ENCODE measurements around the gene UACA.
"Not testable (repeated sequence)": the region's sequence is repeated elsewhere in the genome, so short reads cannot be mapped to it uniquely, and the experiment has no call there.

The UACA gene

DNA sequence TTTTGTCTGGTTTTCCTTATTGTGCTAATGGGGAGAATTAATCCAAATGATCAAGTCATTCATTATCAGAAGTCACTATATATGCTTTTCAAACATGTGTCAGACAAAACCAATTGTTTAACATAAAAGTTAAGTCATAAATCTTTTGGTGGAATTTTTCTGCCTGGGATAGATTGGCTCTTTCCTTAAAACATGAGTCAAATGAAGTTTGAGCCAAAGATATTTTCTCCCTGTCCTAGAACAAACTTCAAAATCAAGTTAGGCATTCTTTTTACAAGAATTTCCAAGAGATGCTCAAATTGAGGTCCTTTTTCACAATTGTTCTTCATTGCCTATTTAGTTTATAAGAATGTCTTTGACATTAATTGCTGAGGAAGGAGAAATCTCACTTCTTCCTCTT lies 138.3 kb downstream of the UACA start:
- no peak overlapping the region for H3K27ac ChIP-seq
- H3K27me3 ChIP-seq: no peaks in the 10 kb centered on the region
- peaks cover 0 to 18% (median 5%) of the 10 kb centered on the region in 3 donors for H3K9me3 ChIP-seq

DNA sequence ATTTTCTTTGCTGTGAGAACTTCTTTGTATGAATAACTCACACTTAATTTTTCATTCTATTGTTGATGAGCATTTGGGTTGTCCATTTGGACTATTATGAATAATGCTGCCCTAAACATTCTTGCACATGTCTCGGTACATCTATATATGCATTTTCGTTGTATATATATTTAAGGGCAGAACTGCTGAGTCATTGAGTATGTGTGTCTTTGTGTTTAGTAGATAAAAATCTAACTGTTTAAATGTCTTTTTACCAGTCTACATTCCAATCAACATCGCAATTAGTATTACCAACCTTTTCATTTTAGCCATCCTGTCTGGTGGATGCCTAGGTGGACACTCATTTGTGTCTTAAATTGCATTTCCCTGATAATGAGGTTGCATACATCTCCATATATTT lies 144.4 kb downstream of the UACA start:
- Histone ChIP-seq H3K27ac (no peak overlapping the region), H3K9me3 (peaks cover 0 to 18% (median 5%) of the 10 kb centered on the region in 3 donors), H3K4me3 (no peak overlapping the region), H3K4me1 (peaks cover 0 to 5% (median 0%) of the 10 kb centered on the region in 4 donors), H3K27me3 (no peaks in the 10 kb centered on the region), H3K36me3 (no peaks in the 10 kb centered on the region)
- TF ChIP-seq, protein P1, sequence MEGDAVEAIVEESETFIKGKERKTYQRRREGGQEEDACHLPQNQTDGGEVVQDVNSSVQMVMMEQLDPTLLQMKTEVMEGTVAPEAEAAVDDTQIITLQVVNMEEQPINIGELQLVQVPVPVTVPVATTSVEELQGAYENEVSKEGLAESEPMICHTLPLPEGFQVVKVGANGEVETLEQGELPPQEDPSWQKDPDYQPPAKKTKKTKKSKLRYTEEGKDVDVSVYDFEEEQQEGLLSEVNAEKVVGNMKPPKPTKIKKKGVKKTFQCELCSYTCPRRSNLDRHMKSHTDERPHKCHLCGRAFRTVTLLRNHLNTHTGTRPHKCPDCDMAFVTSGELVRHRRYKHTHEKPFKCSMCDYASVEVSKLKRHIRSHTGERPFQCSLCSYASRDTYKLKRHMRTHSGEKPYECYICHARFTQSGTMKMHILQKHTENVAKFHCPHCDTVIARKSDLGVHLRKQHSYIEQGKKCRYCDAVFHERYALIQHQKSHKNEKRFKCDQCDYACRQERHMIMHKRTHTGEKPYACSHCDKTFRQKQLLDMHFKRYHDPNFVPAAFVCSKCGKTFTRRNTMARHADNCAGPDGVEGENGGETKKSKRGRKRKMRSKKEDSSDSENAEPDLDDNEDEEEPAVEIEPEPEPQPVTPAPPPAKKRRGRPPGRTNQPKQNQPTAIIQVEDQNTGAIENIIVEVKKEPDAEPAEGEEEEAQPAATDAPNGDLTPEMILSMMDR (IDR thresholded peaks at IDR 0.05): no peak
- intact Hi-C loops (cut with DNase I; ENCODE audit: low total_unique reads): no loop called here
- no peak for DNase-seq

More for the DNA sequence above, 138.3 kb downstream of the UACA start:
- TF ChIP-seq, protein P1 (IDR thresholded peaks at IDR 0.05): no peak
- DNase-seq: no peak
- H3K4me1 ChIP-seq: no peaks in the 10 kb centered on the region
- H3K36me3 ChIP-seq: no peaks in the 10 kb centered on the region
- no peak overlapping the region for H3K4me3 ChIP-seq
- intact Hi-C loops (cut with DNase I; ENCODE audit: low total_unique reads): no loop called here

DNA sequence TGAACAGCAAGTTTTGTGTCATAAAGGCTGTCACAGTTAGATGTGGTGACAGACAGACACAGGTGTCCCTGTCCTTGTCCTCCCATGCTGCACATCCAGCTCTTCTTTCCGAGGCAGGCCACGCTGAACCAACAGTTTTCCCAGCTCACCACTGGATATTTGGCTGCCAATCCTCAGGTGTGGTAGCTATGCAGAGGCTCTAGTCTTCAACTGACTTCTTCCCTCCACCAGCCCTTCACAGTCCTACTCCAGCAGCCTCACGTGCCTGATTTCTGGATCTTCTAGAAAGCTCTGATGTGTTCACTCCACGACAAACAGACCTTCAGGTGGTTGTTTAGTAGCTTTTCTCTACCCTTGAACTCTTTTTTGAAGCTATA lies 145.5 kb downstream of the UACA start:
- no peak overlapping the region for H3K4me3 ChIP-seq
- TF ChIP-seq, protein P1 (IDR thresholded peaks at IDR 0.05): no peak
- no peak for DNase-seq
- intact Hi-C loops (cut with DNase I; ENCODE audit: low total_unique reads): no loop called here
- peaks cover 0 to 5% (median 0%) of the 10 kb centered on the region in 4 donors for H3K4me1 ChIP-seq
- H3K27ac ChIP-seq: no peak overlapping the region
- H3K36me3 ChIP-seq: no peaks in the 10 kb centered on the region
- H3K27me3 ChIP-seq: no peaks in the 10 kb centered on the region
- peaks cover 0 to 9% (median 5%) of the 10 kb centered on the region in 3 donors for H3K9me3 ChIP-seq

DNA sequence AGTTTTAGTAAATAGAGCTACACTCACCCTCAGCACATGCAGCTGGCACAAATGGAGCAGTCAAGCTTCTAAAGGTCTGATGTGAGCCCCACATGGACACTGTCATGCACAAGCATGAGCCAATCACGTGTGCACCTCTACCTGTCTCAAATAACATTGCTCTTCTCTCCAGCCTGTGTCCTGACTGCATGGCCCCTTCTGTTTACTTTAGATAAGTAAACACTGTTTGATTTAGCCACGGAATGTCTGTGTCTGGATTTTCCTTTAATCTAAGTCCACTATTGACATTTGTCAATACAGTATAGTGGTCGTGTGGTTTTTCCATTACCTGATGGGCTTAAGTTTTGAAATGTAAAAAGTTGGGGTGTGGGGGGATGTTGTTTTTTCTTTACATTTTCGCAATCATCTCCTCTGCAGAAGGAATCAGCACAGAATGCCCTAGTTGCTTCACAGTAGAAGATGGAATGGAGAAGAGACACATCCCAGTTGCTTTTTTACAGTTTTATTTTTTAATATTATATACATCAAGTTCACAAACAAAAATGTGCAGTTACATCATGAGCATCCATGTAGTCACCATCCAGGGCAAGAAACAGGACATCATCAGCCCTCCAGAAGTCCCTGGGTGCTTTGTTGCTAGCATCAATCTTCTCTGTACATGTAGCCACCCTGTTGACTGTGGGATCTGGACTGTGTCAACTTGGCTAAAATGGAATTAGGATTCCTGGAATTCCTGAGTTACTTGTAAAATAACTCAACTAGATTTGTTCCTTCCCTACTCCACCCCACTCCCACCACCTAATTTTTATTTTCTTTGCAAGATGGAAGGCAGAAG lies 146.1 kb downstream of the UACA start:
- intact Hi-C loops (cut with DNase I; ENCODE audit: low total_unique reads): no loop called here
- Histone ChIP-seq H3K27ac (no peak overlapping the region), H3K4me1 (peaks cover 0 to 5% (median 0%) of the 10 kb centered on the region in 4 donors), H3K36me3 (no peaks in the 10 kb centered on the region), H3K27me3 (no peaks in the 10 kb centered on the region), H3K4me3 (no peak overlapping the region), H3K9me3 (peaks cover 0 to 3% (median under 1%) of the 10 kb centered on the region in 3 donors)
- no peak for DNase-seq
- TF ChIP-seq, protein P1 (IDR thresholded peaks at IDR 0.05): no peak

DNA sequence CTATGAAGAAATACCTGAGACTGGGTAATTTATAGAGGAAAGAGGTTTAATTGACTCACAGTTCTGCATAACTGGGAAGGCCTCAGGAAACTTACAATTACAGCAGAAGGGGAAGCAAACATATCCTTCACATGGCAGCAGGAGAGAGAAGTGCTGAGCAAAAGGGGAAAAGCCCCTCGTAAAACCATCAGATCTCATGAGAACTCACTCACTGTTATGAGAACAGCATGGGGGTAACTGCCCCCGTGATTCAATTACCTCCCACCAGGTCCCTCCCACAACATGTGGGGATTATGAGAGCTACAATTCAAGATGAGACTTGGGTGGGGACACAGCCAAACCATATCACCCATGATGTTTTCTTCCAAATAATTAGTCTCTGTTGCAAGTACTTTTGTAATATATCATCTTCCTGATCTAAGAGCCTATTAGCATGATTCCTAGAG lies 147.0 kb downstream of the UACA start:
- H3K4me3 ChIP-seq; DNase-seq; intact Hi-C loops (cut with DNase I; ENCODE audit: low total_unique reads); H3K36me3 ChIP-seq; H3K4me1 ChIP-seq; H3K27me3 ChIP-seq; H3K9me3 ChIP-seq; H3K27ac ChIP-seq: not testable (repeated sequence)
